NT2/D1 (cell line): ENCODE data around the gene NACAD.

Experiments used
- DNase-seq: peaks from one replicate; pipeline ENCODE4 v3.0.0-alpha.2; 2011; ENCODE audit warnings: low read depth, low spot score
- H3K27me3 ChIP-seq: 2 replicates; pipeline ENCODE4 v1.6.0; 2011; ENCODE audit warnings: mild to moderate bottlenecking; ENCODE audit not compliant: insufficient read length, insufficient read depth
- H3K36me3 ChIP-seq: 2 replicates; pipeline ENCODE4 v1.6.1; 2011; ENCODE audit warnings: mild to moderate bottlenecking, low read length, mixed read lengths; ENCODE audit not compliant: insufficient read depth, insufficient read length
- H3K4me1 ChIP-seq: 2 replicates; pipeline ENCODE4 v1.5.1; 2011; ENCODE audit not compliant: insufficient read depth, insufficient read length
- H3K4me3 ChIP-seq: 2 replicates; pipeline ENCODE4 v1.5.1; 2011; ENCODE audit warnings: low read depth; ENCODE audit not compliant: insufficient read length
- H3K9ac ChIP-seq: 2 replicates; pipeline ENCODE4 v1.6.0; 2011; ENCODE audit warnings: low read depth; ENCODE audit not compliant: insufficient read length
- H3K9me3 ChIP-seq: 2 replicates; pipeline ENCODE4 v1.5.1; 2011; ENCODE audit warnings: mild to moderate bottlenecking, low read length; ENCODE audit not compliant: insufficient read depth
- SUZ12 ChIP-seq: IDR thresholded peaks from 2 replicates; pipeline ENCODE4 v1.6.1; 2011; ENCODE audit not compliant: insufficient read length, insufficient read depth; ENCODE audit errors: extremely low read depth
- YY1 ChIP-seq: IDR thresholded peaks from 2 replicates; pipeline ENCODE4 v1.6.1; 2011; ENCODE audit not compliant: insufficient read length, insufficient read depth
- ZNF274 ChIP-seq: IDR thresholded peaks from 2 replicates; pipeline ENCODE4 v1.6.1; 2011; ENCODE audit warnings: mild to moderate bottlenecking, low read depth, low read length

Gene NACAD

GRCh38 chr7:45112648-45113047 is 23.9 kb upstream of the NACAD start:
- peak overlapping the region; percentile 100 for H3K9ac ChIP-seq
- peaks cover 3% of the 10 kb centered on the region for H3K4me1 ChIP-seq
- H3K27me3 ChIP-seq, result no peaks in the 10 kb centered on the region
- H3K36me3 ChIP-seq, result peaks cover 26% of the 10 kb centered on the region
- peak overlapping the region; percentile 100 for H3K4me3 ChIP-seq
- no peaks in the 10 kb centered on the region for H3K9me3 ChIP-seq
- TF ChIP-seq SUZ12 (no peak), YY1 (no peak), ZNF274 (no peak)
- no peak for DNase-seq

GRCh38 chr7:45111298-45112223 is 22.8 kb upstream of the NACAD start, which contains the start of gene TBRG4:
Gene TBRG4 (minus strand): TSS chr7:45111697. CDS start chr7:45109237, 2,460 bp downstream.
- peaks cover 37% of the 10 kb centered on the region for H3K36me3 ChIP-seq
- DNase-seq, result peak; percentile 99
- TF ChIP-seq ZNF274 (no peak), YY1 (peak; percentile 54), SUZ12 (no peak)
- no peaks in the 10 kb centered on the region for H3K27me3 ChIP-seq
- H3K4me1 ChIP-seq, result peaks cover 3% of the 10 kb centered on the region
- H3K9ac ChIP-seq, result peak within 1 kb of the TSS; percentile 100
- no peaks in the 10 kb centered on the region for H3K9me3 ChIP-seq
- H3K4me3 ChIP-seq, result peak within 1 kb of the TSS; percentile 100

DNA sequence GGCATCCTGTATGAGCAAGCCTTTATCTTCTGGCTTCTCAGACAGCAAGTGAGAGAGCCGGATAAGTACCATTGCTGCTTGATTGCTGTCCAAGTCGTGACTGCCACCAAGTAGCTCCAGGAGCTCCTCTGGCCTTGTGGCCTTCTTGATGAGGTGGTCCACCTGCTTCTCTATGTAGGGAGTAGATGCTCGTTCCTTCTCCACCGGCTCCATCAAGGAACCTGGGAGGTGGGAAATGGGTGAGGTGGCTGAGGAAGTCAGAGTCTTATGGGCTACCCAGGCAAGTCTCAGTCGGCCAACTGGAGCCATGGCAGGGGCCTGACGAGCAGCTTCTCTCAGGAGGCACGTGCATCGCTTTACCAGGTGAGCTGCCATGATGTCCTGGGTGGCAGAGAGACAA is 20.1 kb upstream of the NACAD start:
- peaks cover 3% of the 10 kb centered on the region for H3K4me1 ChIP-seq
- H3K9me3 ChIP-seq, result no peaks in the 10 kb centered on the region
- no peaks in the 10 kb centered on the region for H3K27me3 ChIP-seq
- no peak for DNase-seq
- H3K4me3 ChIP-seq, result no peak overlapping the region
- peaks cover 64% of the 10 kb centered on the region for H3K36me3 ChIP-seq
- no peak for TF ChIP-seq YY1
- TF ChIP-seq SUZ12, result no peak
- peak overlapping the region; percentile 36 for H3K9ac ChIP-seq

DNA sequence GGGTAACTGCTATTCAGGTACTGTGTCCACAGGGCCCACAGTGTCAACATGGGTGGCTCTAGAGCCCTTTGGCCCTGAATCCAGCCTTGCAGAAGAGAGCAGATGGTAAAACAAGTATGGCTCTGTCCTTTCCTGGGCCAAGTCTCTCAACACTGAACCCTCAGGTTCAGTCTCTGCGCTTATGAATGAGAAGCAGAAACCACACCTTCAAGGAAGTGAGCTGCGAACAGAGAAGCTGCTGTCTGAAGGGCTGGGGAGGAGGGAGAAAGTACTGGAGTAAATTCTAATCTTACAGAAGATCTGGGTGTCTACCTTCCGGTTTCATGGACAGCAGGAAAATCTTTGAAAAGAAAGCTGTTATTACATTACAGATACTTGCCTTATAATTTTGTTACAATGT is 18.6 kb upstream of the NACAD start:
- no peak overlapping the region for H3K9ac ChIP-seq
- peaks cover 3% of the 10 kb centered on the region for H3K4me1 ChIP-seq
- no peak for TF ChIP-seq ZNF274
- no peak for TF ChIP-seq SUZ12
- no peak for TF ChIP-seq YY1
- no peaks in the 10 kb centered on the region for H3K9me3 ChIP-seq
- H3K36me3 ChIP-seq, result peaks cover 79% of the 10 kb centered on the region
- H3K4me3 ChIP-seq, result no peak overlapping the region
- DNase-seq, result no peak
- H3K27me3 ChIP-seq, result no peaks in the 10 kb centered on the region

DNA sequence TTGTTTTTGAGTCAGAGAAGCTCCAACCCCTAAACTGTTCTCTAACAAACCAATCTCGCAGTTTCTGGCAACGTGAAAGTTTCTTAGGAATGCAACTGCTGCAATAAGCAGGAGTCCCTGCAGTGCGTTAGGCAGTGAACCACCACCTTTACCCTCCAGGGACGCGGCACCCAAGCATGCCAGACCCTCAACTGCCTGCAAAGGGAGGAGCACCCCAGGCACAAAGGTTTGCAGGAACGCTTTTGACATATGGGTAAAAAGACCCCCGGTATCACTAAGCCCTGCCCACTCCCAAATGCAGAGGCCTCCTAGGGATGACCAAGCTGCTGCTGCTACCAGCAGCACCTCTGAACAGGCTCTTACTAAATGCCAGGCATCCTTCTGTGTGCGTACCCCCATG is 18.1 kb upstream of the NACAD start:
- H3K9ac ChIP-seq, result no peak overlapping the region
- H3K9me3 ChIP-seq, result no peaks in the 10 kb centered on the region
- TF ChIP-seq YY1, result no peak
- no peak for TF ChIP-seq ZNF274
- no peak for TF ChIP-seq SUZ12
- peaks cover 3% of the 10 kb centered on the region for H3K4me1 ChIP-seq
- H3K27me3 ChIP-seq, result no peaks in the 10 kb centered on the region
- H3K4me3 ChIP-seq, result no peak overlapping the region
- DNase-seq, result no peak
- H3K36me3 ChIP-seq, result peaks cover 85% of the 10 kb centered on the region

DNA sequence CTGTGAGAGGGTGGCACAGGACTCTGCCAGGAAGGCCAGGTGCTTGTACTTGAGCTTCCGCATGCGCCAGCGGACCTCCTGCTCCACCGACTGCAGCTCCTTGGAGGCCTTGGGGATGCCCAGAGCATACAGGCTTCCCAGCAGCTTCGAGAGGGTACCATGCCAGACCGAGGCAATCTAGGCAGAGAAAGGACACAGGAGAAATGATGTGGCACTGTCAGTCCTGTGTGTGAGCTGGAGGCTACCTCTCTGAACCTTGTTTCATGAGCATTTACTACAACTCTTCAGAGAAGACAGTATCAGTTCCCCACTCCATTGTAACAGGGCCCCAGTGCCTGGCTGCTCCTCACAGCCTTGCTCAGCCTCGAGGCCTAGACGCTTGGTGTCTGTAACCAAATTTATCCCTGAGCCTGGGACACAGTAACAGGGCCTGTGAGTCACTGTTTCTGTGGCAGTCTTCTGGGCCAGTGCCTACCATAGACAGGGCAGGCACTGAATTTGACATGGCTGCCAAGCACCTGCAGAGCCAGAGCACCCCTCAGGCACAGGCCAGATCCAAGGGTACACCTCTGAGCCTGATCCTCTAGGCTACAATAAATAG is 16.9 kb upstream of the NACAD start:
- no peaks in the 10 kb centered on the region for H3K9me3 ChIP-seq
- DNase-seq, result no peak
- no peak for TF ChIP-seq YY1
- no peak for TF ChIP-seq SUZ12
- TF ChIP-seq ZNF274, result no peak
- H3K36me3 ChIP-seq, result peaks cover 96% of the 10 kb centered on the region
- no peaks in the 10 kb centered on the region for H3K27me3 ChIP-seq
- H3K9ac ChIP-seq, result no peak overlapping the region
- H3K4me1 ChIP-seq, result peaks cover 3% of the 10 kb centered on the region
- no peak overlapping the region for H3K4me3 ChIP-seq

DNA sequence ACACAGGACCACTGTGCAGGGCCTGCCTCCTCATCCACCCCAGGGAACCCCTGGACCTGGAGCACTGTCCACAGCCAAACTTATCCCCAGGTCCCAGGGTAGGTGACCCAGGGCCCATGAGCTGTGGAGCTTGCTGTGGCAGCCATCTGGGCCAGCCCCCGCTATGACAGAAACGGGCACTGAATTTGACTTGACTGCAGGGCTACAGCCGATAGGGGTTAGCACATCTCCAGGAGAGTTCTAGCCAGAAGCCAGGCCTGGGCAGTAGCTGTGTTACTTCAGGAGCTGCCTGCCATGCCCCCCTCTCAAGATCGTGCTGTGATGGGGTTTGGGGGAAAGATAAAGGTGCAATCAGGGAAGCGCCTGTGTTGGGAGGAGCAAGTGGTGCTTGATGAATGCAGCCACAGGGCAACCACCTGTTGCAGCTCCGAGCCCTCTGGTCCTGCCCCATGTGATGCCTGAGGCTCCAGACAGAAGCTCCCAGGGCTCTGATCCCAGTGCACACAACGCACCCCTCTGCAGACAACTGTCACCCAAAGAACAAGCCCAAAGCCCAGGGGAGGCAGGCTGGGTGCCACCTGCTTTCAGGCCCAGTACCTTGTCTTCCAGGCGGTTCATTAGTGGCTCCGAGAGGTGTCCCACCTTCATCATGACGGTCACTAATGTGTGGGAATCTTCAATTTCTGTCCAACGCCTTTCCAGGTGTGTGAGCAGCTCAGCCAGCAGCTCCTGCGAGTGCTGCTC is 16.2 kb upstream of the NACAD start:
- H3K36me3 ChIP-seq, result peaks cover 98% of the 10 kb centered on the region

More for the DNA sequence above, 16.2 kb upstream of the NACAD start:
- H3K4me1 ChIP-seq, result peaks cover 3% of the 10 kb centered on the region
- DNase-seq, result no peak
- no peaks in the 10 kb centered on the region for H3K27me3 ChIP-seq
- no peak for TF ChIP-seq YY1
- no peaks in the 10 kb centered on the region for H3K9me3 ChIP-seq
- peak overlapping the region; percentile 13 for H3K9ac ChIP-seq
- no peak overlapping the region for H3K4me3 ChIP-seq
